Activated T-helper 2 cell treated with anti-CD3 and anti-CD28 coated beads, Interferon-gamma antibody, Interleukin-2, Interleukin-4, amounts not matched to agents 10 μg/mL and 5 μg/mL and 100 μg/mL, durations not matched to agents 14 hours and 24 hours and 36 hours (primary cell): Measurements from ENCODE around the gene STAMBP. TPM values are rescaled to one million over a fixed set of nuclear protein-coding genes. Genes with fewer than 3 reads are reported as not detected.

Source experiments
- DNase-seq: peaks from one replicate; pipeline ENCODE4 v3.0.0; 2021; ENCODE audit warnings: low spot score
- H3K27ac Mint-ChIP-seq: one replicate; pipeline ENCODE4 v1.8.0; 2021; ENCODE audit warnings: mixed read lengths
- H3K27me3 Mint-ChIP-seq: one replicate; pipeline ENCODE4 v1.8.0; 2021; ENCODE audit warnings: low read depth, mixed read lengths
- H3K36me3 Mint-ChIP-seq: one replicate; pipeline ENCODE4 v1.8.0; 2021; ENCODE audit warnings: low read depth, mixed read lengths
- H3K4me1 Mint-ChIP-seq: one replicate; pipeline ENCODE4 v1.8.0; 2021; ENCODE audit warnings: low read depth, mixed read lengths
- H3K4me3 Mint-ChIP-seq: one replicate; pipeline ENCODE4 v1.8.0; 2021; ENCODE audit warnings: low read depth, mild to moderate bottlenecking, moderate library complexity, mixed read lengths
- H3K9me3 Mint-ChIP-seq: one replicate; pipeline ENCODE4 v1.8.0; 2021; ENCODE audit warnings: mixed read lengths
- intact Hi-C: fragments of 100-400 bp; cut with micrococcal nuclease; formaldehyde crosslinking; loops from one replicate; pipeline ENCODE4 v1.15.1; 2023
- total RNA-seq: library from RNA; stranded (reverse); gene quantifications from 2 replicates; pipeline ENCODE4 v1.2.3, GENCODE V29; 2022

STAMBP gene
- total RNA-seq, 1 donor from 2014 or later, result 54.3 TPM

DNA sequence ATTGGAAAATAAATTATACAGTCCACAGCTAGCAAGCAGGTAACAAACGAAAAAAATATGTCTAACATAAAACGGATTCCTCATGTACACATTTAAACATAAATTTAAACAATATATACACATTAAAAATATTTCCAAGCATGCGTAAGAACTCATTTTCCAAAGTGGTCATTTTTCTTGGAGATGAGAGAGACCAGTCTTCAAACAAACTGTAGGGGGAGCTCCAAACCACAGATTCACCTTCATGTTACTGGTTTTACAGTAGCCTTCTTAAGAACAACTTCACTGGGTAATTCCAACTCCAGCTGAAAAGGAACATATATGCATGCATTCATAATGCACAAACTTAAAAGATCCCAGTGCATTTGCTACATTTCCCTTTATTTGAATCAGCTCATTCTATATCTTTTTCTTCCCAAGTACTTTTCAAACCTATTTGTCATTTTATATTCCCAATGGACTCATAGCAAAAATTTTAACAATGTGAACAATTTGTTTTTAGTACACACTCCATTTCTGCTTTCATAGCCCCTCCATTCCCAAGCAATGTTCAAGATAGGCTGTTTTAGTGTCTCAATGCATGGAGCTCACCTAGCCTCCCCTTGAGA, 4.7 kb upstream of the STAMBP start:
- H3K9me3 Mint-ChIP-seq, result no peaks in the 10 kb centered on the region
- H3K4me3 Mint-ChIP-seq, result no peak overlapping the region
- peaks cover 3% of the 10 kb centered on the region for H3K27me3 Mint-ChIP-seq
- no peak for DNase-seq
- H3K27ac Mint-ChIP-seq, result no peak overlapping the region
- H3K4me1 Mint-ChIP-seq, result peaks cover 35% of the 10 kb centered on the region
- intact Hi-C loops, result loop anchor here (1.0 kb wide), 1 partner anchor 163 kb away; no protein-coding TSS in a partner anchor
- H3K36me3 Mint-ChIP-seq, result no peaks in the 10 kb centered on the region

DNA sequence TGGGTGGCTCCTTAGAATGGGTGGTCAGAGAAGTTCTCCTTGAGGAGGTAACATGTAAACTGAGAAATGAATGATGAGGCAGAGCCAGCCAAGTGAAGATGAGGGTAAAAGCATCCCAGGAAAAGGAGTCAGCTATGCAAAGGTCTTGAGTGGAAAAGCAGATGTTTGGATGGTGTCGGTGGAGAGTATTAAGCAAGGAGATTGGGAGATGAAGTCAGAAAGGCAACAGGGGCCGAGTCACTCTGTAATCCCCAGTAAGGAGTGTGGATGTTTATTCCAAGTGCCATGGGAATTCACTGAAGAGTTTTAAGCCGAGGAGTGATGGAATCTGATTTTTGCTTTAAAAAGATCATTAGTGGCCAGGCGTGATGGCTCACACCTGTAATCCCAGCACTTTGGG, 3.4 kb upstream of the STAMBP start:
- Mint-ChIP-seq H3K9me3 (no peaks in the 10 kb centered on the region), H3K27me3 (peaks cover 3% of the 10 kb centered on the region), H3K4me1 (peaks cover 47% of the 10 kb centered on the region), H3K4me3 (no peak overlapping the region), H3K27ac (no peak overlapping the region), H3K36me3 (no peaks in the 10 kb centered on the region)
- intact Hi-C loops, result no loop called here
- no peak for DNase-seq

DNA sequence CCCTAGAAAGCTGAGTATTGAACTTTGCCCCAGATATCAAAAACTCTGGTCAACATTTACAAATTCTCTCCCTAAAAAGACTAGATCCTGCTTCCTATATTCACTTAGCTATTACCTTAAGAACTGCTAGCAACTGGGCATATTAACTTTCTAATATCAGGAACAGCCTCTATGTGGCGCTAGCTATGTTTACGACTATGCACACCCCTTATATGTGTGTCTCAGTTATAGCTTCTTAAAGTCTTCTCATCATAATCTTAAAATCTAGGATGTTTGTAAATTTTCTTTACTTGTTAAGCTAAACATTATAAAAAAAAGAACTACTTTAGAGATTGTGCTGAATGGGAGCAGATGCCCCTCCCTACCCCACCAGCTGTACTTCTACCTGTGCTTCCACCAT, 1.7 kb upstream of the STAMBP start:
- peaks cover 3% of the 10 kb centered on the region for H3K27me3 Mint-ChIP-seq
- H3K9me3 Mint-ChIP-seq, result no peaks in the 10 kb centered on the region
- peaks cover 44% of the 10 kb centered on the region for H3K4me1 Mint-ChIP-seq
- H3K36me3 Mint-ChIP-seq, result peaks cover 12% of the 10 kb centered on the region
- no peak for DNase-seq
- H3K4me3 Mint-ChIP-seq, result peak overlapping the region; percentile 77
- intact Hi-C loops, result no loop called here
- no peak overlapping the region for H3K27ac Mint-ChIP-seq

DNA sequence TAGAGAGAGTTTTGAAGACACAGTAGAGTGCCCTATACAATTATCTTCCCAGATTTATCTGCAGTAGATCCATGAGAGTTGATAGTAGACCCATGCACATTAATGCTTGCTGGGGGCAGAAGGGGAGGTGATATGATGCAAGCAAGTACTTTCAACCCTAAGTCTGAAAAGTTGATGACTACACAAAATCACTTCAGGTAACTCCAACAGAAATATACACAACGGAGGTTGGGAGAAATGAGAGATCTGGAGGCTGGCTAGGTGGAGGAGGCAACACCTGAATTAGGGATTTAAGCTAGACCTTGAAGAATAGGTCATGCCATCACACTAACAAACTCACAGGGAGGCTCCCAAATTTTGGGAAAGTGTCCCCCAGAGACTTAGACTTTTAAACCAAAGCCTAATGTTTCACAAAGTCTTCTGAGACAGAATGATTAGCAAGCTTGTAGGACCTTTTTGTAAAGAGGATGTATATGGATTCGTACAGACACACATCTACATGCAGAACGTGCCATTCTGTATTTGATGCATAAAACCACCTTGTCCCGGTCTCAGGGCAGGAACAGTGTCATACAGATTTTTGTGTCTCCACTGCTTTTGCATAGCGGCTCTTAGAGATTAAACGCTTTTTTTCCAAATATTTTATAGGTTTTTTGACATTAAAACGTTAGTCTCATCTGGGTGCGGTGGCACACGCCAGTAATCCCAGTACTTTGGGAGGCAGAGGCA, 937 bp upstream of the STAMBP start:
- Mint-ChIP-seq H3K36me3 (peaks cover 20% of the 10 kb centered on the region), H3K27ac (peak overlapping the region; percentile 68), H3K27me3 (peaks cover 3% of the 10 kb centered on the region), H3K4me1 (peaks cover 47% of the 10 kb centered on the region), H3K9me3 (peaks cover 4% of the 10 kb centered on the region), H3K4me3 (peak overlapping the region; percentile 99)
- intact Hi-C loops, result loop anchor here (1.0 to 2.0 kb wide), 4 partner anchors 91 to 371 kb away; partner anchors contain the start of genes DGUOK, MTHFD2 and TPRKB
- DNase-seq, result no peak

DNA sequence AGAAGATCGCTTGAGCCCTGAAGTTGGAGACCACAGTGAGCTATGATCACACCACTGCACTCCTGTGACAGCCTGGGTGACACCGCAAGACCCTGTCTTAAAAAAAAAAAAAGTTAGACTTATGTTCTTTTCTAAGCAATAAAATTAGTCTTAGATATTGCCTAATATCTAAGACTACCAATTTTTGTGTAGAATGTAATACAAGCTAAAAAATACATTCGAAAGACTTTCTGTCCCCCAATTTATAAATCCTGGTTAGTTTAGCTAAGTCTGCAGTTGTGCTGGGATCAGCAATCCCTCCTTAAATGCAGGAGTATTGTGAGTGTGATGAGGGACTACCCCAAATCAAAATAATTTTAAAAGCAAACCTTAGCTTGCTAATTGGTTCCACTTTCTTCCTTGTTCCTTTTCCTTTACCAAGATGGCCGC, 358 bp upstream of the STAMBP start:
- H3K27me3 Mint-ChIP-seq, result peaks cover 3% of the 10 kb centered on the region
- no peak for DNase-seq
- H3K4me1 Mint-ChIP-seq, result peaks cover 44% of the 10 kb centered on the region
- peaks cover 4% of the 10 kb centered on the region for H3K9me3 Mint-ChIP-seq
- peaks cover 25% of the 10 kb centered on the region for H3K36me3 Mint-ChIP-seq
- intact Hi-C loops, result loop anchor here (1.0 to 2.0 kb wide), 4 partner anchors 91 to 370 kb away; partner anchors contain the start of genes DGUOK, MTHFD2 and TPRKB
- peak overlapping the region; percentile 99 for H3K4me3 Mint-ChIP-seq
- peak overlapping the region; percentile 98 for H3K27ac Mint-ChIP-seq

DNA sequence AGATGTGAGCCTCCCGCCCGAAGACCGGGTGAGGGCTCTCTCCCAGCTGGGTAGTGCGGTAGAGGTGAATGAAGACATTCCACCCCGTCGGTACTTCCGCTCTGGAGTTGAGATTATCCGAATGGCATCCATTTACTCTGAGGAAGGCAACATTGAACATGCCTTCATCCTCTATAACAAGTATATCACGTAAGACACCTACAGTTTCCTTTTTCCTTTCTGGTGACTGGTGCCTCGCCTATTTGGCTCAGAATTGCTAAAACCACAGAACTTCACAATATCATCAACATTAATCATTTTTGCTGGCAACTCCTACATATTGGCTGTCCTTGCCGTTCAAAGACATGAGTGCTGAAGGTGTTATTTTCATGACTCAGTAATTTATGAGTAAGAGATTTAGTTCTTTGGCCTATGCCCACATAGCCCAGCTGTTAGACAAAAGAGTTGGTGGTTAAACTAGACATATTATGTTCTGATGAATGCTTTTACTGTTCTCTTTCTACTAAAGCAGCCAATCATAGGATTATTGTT, 2.2 kb downstream of the STAMBP start:
- H3K27me3 Mint-ChIP-seq, result peaks cover 2% of the 10 kb centered on the region
- peaks cover 4% of the 10 kb centered on the region for H3K9me3 Mint-ChIP-seq
- H3K4me3 Mint-ChIP-seq, result peak overlapping the region; percentile 99
- peaks cover 40% of the 10 kb centered on the region for H3K4me1 Mint-ChIP-seq
- H3K27ac Mint-ChIP-seq, result peak overlapping the region; percentile 98
- no peak for DNase-seq
- peaks cover 45% of the 10 kb centered on the region for H3K36me3 Mint-ChIP-seq
- intact Hi-C loops, result loop anchor here (1.0 to 5.0 kb wide), 6 partner anchors 21 to 171 kb away; no protein-coding TSS in a partner anchor

DNA sequence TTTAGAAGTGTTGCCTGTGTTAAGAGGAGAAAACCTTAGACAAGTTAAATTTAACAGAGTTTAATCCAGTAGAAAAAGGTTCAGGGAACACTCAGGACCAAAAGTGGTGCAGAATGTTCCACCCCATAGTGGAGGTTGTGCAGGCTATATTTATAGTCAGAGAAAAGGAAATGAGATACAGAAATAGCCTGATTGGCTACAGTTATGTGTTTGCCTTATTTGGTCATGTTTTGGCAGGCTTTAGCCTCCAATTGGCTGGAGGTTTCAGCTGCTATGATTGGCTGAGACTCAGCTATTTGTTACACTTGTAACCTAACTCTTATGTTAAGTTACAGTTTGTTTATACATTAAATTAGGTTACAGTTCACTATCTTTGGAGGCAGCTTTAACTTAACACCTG, 4.2 kb downstream of the STAMBP start:
- intact Hi-C loops, result loop anchor here (5.0 kb wide), 1 partner anchor 169 kb away; no protein-coding TSS in a partner anchor
- Mint-ChIP-seq H3K27ac (peak overlapping the region; percentile 59), H3K27me3 (no peaks in the 10 kb centered on the region), H3K36me3 (peaks cover 48% of the 10 kb centered on the region), H3K9me3 (peaks cover 4% of the 10 kb centered on the region), H3K4me1 (peaks cover 32% of the 10 kb centered on the region), H3K4me3 (no peak overlapping the region)
- DNase-seq, result no peak

DNA sequence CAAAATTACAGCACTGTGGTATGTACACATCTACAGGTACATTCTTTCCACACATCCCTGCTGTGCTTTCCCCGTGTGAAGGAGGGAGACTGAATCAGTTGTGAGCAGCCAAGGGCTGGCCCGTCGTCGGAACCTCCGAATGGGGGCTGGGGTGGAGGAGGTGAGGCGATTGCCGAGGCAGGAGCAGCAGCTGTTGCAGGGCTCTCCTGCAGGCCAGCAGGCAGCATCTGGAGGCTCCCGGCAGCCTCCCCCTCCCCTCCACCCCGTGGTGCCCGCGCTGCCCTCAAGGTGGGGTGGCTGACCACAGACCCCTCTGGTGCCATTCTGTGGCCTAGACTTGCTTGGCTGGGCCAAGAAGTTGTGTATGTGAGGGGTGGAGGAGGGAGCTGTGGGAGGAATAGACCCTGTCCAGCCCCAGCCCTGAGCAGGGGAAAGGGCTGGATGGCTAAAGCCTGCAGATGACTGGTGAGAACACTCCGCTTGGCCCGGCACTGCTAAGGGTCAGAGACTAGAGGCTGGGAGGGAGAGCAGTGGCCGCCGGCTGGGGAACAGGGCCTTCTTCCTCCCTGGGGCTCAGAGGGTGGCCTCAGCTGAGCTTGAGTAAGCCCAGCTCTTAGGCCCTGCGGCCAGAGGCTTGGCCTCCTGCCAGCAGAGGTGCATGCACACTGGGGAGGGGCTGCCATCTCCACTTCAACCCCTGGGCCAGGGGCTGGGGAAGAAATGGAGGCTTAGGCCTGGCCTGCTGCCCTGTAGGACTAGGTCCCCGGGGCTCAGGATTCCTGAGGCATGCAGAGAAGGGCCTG, 7.6 kb downstream of the STAMBP start:
- no peak for DNase-seq
- intact Hi-C loops, result no loop called here
- peaks cover 11% of the 10 kb centered on the region for H3K4me1 Mint-ChIP-seq
- H3K36me3 Mint-ChIP-seq, result peaks cover 47% of the 10 kb centered on the region
- no peaks in the 10 kb centered on the region for H3K27me3 Mint-ChIP-seq
- H3K4me3 Mint-ChIP-seq, result no peak overlapping the region
- H3K27ac Mint-ChIP-seq, result no peak overlapping the region
- peaks cover 4% of the 10 kb centered on the region for H3K9me3 Mint-ChIP-seq

DNA sequence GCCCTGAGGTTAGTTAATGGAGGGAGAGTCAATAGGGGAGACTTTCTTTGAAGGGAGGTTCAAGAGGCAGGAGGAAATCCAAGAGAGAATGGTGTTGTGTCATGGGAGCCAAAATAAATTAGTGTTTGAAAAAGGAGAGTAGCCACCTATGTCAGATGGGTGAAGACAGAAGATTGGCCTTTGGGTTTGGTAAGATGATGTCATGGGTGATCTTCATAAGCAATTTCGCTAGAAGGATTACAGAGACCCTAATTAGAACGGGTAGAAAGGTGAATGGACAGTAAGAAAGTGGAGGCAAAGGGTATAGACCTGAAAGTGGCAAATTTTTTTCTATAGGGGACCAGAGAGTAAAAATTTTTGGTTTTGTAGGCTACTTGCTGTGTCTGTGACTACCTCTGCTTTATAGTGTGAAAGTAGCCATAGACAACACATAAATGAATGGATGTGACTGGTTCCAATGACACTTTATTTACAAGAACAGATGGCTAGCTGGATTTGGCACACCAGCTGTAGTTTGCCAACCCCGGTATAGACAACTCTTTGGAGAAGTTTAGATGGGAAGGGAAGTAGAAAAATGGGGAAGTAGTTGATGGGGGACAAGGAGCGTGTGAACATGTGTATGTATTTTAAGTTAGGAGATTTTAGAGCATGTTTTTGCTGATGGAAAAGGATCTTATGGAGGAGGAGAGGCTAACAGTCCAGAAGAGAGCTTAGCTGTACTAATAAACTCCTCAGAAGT, 9.3 kb downstream of the STAMBP start:
- peaks cover 9% of the 10 kb centered on the region for H3K4me1 Mint-ChIP-seq
- peaks cover 41% of the 10 kb centered on the region for H3K36me3 Mint-ChIP-seq
- no peaks in the 10 kb centered on the region for H3K9me3 Mint-ChIP-seq
- no peak overlapping the region for H3K27ac Mint-ChIP-seq
- no peaks in the 10 kb centered on the region for H3K27me3 Mint-ChIP-seq
- intact Hi-C loops, result no loop called here
- DNase-seq, result no peak
- no peak overlapping the region for H3K4me3 Mint-ChIP-seq

DNA sequence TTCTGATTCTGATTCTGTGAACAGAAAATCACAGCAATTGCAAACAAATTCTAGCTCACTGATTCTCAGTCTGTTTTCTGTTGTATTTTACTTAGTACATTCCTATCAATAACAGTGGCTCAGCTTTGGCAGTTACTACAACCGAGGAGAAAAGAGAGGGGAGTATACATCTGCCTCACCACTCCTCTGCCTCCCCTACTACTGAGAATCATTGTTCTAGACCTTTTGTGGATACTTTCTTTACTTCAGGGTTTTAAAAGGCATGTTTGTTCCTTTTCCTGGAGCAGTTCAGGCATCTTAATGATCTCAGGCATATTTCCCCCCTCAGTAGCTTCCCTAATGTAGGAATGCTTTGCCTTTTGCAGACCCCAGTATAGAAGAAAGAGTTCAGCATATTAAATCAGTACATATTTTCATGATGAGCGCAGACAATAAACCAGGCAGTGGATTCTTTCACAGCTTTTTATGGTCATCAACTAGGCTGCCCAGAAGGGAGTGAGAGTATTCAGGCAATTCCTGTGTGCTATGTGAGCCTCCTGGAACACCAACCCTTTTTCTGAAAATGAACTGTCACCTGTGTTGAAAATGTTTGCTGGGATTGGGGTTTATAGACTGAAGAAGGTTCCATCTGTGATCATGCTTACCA, 10.3 kb downstream of the STAMBP start:
- peaks cover 36% of the 10 kb centered on the region for H3K36me3 Mint-ChIP-seq
- intact Hi-C loops, result no loop called here

DNA sequence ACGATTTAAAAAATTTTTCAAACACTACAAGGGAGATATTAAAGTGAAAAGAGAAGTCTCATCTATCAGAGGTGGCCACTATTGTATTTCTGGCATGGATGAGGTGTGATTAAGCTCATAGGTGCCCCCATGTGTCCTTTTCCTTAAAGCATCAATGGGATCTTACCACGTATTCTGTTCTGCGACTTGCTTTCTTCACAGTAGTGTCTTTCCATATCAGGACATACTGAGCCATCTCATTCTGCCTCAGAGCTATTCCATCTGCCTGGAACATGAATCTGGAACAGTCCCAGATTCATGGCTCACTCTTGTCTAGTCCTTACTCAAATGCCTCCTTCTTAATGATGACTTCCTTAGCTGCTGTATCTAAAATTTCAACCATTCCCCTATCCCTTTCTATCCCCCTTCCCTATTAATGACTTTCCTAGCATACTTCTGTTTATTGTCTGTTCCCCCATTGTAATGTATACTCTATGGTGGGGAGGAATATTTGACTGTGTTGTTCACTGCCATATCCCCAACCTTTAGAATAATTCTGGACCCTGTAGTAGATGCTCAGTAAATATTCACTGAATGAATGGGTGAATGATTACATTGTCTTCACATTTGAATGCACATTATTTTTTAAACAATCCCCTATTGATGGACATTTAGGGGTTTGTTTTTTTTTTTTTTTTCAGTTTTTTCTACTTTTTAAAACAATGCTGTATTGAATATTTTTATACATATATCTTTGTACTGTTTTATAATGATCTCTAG, 11.1 kb downstream of the STAMBP start:
- DNase-seq, result no peak
- intact Hi-C loops, result no loop called here
- no peak overlapping the region for H3K27ac Mint-ChIP-seq
- no peaks in the 10 kb centered on the region for H3K9me3 Mint-ChIP-seq
- H3K4me1 Mint-ChIP-seq, result peaks cover 16% of the 10 kb centered on the region
- H3K36me3 Mint-ChIP-seq, result peaks cover 36% of the 10 kb centered on the region
- no peaks in the 10 kb centered on the region for H3K27me3 Mint-ChIP-seq
- no peak overlapping the region for H3K4me3 Mint-ChIP-seq

More for the DNA sequence above, 10.3 kb downstream of the STAMBP start:
- peaks cover 10% of the 10 kb centered on the region for H3K4me1 Mint-ChIP-seq
- no peaks in the 10 kb centered on the region for H3K27me3 Mint-ChIP-seq
- DNase-seq, result no peak
- H3K27ac Mint-ChIP-seq, result peak overlapping the region; percentile 9
- no peak overlapping the region for H3K4me3 Mint-ChIP-seq
- no peaks in the 10 kb centered on the region for H3K9me3 Mint-ChIP-seq
